Pancreas (tissue), 10 donors: Measurements from ENCODE around the gene NDUFB7. TPM values are rescaled to one million over a fixed set of nuclear protein-coding genes. Genes with fewer than 3 reads are reported as not detected.
"Not testable (repeated sequence)": the region's sequence is repeated elsewhere in the genome, so short reads cannot be mapped to it uniquely, and the experiment has no call there.

Source experiments
- ATAC-seq, 4 donors: fragments of 200-7000 bp; cut with Tn5 transposase; one replicate each; pipeline versions ENCODE4 v1.8.0 to v1.9.1; 2020; ENCODE audit warnings: mild to moderate bottlenecking in 4 of 4, moderate library complexity in 4 of 4
- DNase-seq, 6 donors: peaks; one replicate each; pipeline ENCODE4 v3.0.0-alpha.2; 2020
- FAIRE-seq: peaks from 2 replicates; lab custom pipeline; 2012; peaks lifted over from hg19 to GRCh38; lab: Jason Lieb, UNC
- H3K27ac ChIP-seq, 4 donors: fragments of 200-600 bp; sonication (generic); 1 replicate in 3 of 4; 2 replicates in 1 of 4; pipeline versions ENCODE4 v1.5.0 to v1.8.0; 2020
- H3K27me3 ChIP-seq, 4 donors: fragments of 200-600 bp; one replicate each; pipeline ENCODE4 v1.8.0; 2021
- H3K36me3 ChIP-seq, 3 donors: fragments of 200-600 bp; sonication (generic) in 1 of 3; one replicate each; pipeline versions ENCODE4 v1.5.0 to v1.8.0; 2020 to 2021
- H3K4me1 ChIP-seq, 3 donors: fragments of 200-600 bp; one replicate each; pipeline ENCODE4 v1.8.0; 2021
- H3K4me3 ChIP-seq, 4 donors: fragments of 200-600 bp; sonication (generic) in 2 of 4; one replicate each; pipeline versions ENCODE4 v1.5.0 to v1.8.0; 2020 to 2021
- H3K9me3 ChIP-seq, 4 donors: fragments of 200-600 bp; one replicate each; pipeline ENCODE4 v1.8.0; 2021
- CTCF ChIP-seq, 4 donors: fragments of 200-600 bp; sonication (generic) in 3 of 4; IDR thresholded peaks; one replicate each; pipeline versions ENCODE4 v1.5.0 to v1.8.0; 2021; ENCODE audit warnings: antibody characterized with exemption in 4 of 4
- WGBS, 2 donors: extraction: QIAGEN DNeasy Blood & Tissue Kit; methylation state at CpG; one replicate each; pipeline ENCODE4 v1.1.7; 2013; 5-methylcytosine and 5-hydroxymethylcytosine counted together
- intact Hi-C, 3 donors: fragments of 100-400 bp; cut with DNase I; formaldehyde crosslinking; loops; one replicate each; pipeline versions ENCODE4 v1.11.1 to v1.14.2; 2022
- polyA plus RNA-seq, 2 donors: library from polyadenylated mRNA; stranded (reverse); fragments of 200-250 nt; gene quantifications; one replicate each; pipeline ENCODE4 v1.2.3, GENCODE V29; 2013
- total RNA-seq, 6 donors: library from RNA; stranded (reverse); fragmentation: NEBNext Ultra II Directional in 4 of 6; extraction: Animal tissue kit (Norgen Biotek cat#: 25700) in 4 of 6; gene quantifications; one replicate each; pipeline versions ENCODE4 v1.2.1 to v1.2.4, GENCODE V29; 2021 to 2023
- donor health status: healthy with polysubstance abuse.
- donor health status: DM: no; HTN: no; CAD: no; lungs with moderate emphysema.
- donor health status: DM: no; HTN: no; CAD: no.
- donor health status: control.
- donor health status: control.
- donor health status: Bipolar disorder and iron deficiency.
- donor health status: DM: yes; HTN: yes; CAD: no.
- donor health status: DM: no; HTN: no; CAD: no.
- donor health status: DM: no; HTN: no; CAD: no.
- donor health status: DM: yes; HTN: yes; CAD: no.

The NDUFB7 gene
- total and polyA plus RNA-seq, 8 donors: 62.5 to 270 (median 77.0) TPM

- no peak for ATAC-seq
- 66 to 69% methylated on average over 7 of the region's 7 CpGs for WGBS, 2 donors
- H3K9me3 ChIP-seq: no peaks in the 10 kb centered on the region
- H3K4me3 ChIP-seq: no peak overlapping the region
- H3K4me1 ChIP-seq: peaks cover 3 to 5% (median 4%) of the 10 kb centered on the region in 3 donors
- H3K27me3 ChIP-seq: no peaks in the 10 kb centered on the region
- FAIRE-seq: no peak
- H3K27ac ChIP-seq: no peak overlapping the region
- TF ChIP-seq CTCF (IDR thresholded peaks at IDR 0.05): no peak
- no peak for DNase-seq
- intact Hi-C loops: no loop called here
- no peaks in the 10 kb centered on the region for H3K36me3 ChIP-seq
Observed at GRCh38 chr19:14542711-14543328, 29.0 kb downstream of the NDUFB7 start.

- H3K4me1 ChIP-seq, intact Hi-C loops, H3K4me3 ChIP-seq, DNase-seq, H3K9me3 ChIP-seq, ATAC-seq, FAIRE-seq, H3K36me3 ChIP-seq, H3K27me3 ChIP-seq, H3K27ac ChIP-seq: not testable (repeated sequence)
- 78 to 86% methylated on average over 5 of the region's 5 CpGs for WGBS, 2 donors
Observed at GRCh38 chr19:14541979-14542378, 29.9 kb downstream of the NDUFB7 start.

GRCh38 chr19:14540741-14541525 lies 30.9 kb downstream of the NDUFB7 start:
- 92 to 93% methylated on average over 19 of the region's 19 CpGs for WGBS, 2 donors
- no peak for ATAC-seq
- no peak for FAIRE-seq

GRCh38 chr19:14536926-14537692 lies 34.8 kb downstream of the NDUFB7 start:
- no peaks in the 10 kb centered on the region for H3K27me3 ChIP-seq
- DNase-seq: peak; percentile 84 to 90 (median 88)
- peak; percentile 90 to 94 (median 90) for ATAC-seq
- H3K27ac ChIP-seq: peak overlapping the region in 3 of 4 donors; percentile 46 to 62 (median 51)
- TF ChIP-seq CTCF (IDR thresholded peaks at IDR 0.05): no peak
- H3K36me3 ChIP-seq: no peaks in the 10 kb centered on the region
- H3K4me3 ChIP-seq: peak overlapping the region in 2 of 4 donors; percentile 2 to 28
- H3K4me1 ChIP-seq: peaks cover 7 to 11% (median 11%) of the 10 kb centered on the region in 3 donors
- intact Hi-C loops: no loop called here
- WGBS, 2 donors: 4 to 7% methylated on average over 17 to 24 of the region's 24 CpGs
- FAIRE-seq: no peak
- H3K9me3 ChIP-seq: no peaks in the 10 kb centered on the region

More at GRCh38 chr19:14540741-14541525, 30.9 kb downstream of the NDUFB7 start:
- intact Hi-C loops: no loop called here
- TF ChIP-seq CTCF (IDR thresholded peaks at IDR 0.05): no peak
- no peak for DNase-seq
- H3K4me3 ChIP-seq: no peak overlapping the region
- peaks cover 7 to 11% (median 9%) of the 10 kb centered on the region in 3 donors for H3K4me1 ChIP-seq
- H3K36me3 ChIP-seq: no peaks in the 10 kb centered on the region
- no peak overlapping the region for H3K27ac ChIP-seq
- no peaks in the 10 kb centered on the region for H3K27me3 ChIP-seq
- no peaks in the 10 kb centered on the region for H3K9me3 ChIP-seq

- Histone ChIP-seq H3K27me3 (no peaks in the 10 kb centered on the region), H3K4me3 (no peak overlapping the region), H3K4me1 (peaks cover 15 to 18% (median 16%) of the 10 kb centered on the region in 3 donors), H3K27ac (no peak overlapping the region), H3K36me3 (no peaks in the 10 kb centered on the region), H3K9me3 (no peaks in the 10 kb centered on the region)
- intact Hi-C loops: no loop called here
- FAIRE-seq: no peak
- no peak for ATAC-seq
- 76 to 78% methylated on average over 5 of the region's 5 CpGs for WGBS, 2 donors
- TF ChIP-seq CTCF (IDR thresholded peaks at IDR 0.05): no peak
- DNase-seq: no peak
Observed at GRCh38 chr19:14533450-14533849, 38.4 kb downstream of the NDUFB7 start.
